ENCODE measurements around the gene SLAMF8.

Gene SLAMF8
- total RNA-seq = 0 to 6.4 (median 0.72) reads per million in 9 experiments

GRCh38 chr1:159826441-159827101 is at the start of gene SLAMF8:
Gene SLAMF8 (plus strand): TSS chr1:159826873. CDS start chr1:159826899, 26 bp downstream.
- peak; percentile 86 for ATAC-seq (replicated peaks)
- Mint-ChIP-seq H3K27me3 (no peaks in the 10 kb centered on the region), H3K4me3 (peak within 1 kb of the TSS; percentile 75 to 83), H3K27ac (peak within 1 kb of the TSS; percentile 52 to 96), H3K4me1 (ENCODE audit: low read depth in 2 of 2) (peaks cover 87 to 89% of the 10 kb centered on the region in 2 donors), H3K9me3 (peaks cover 0 to 5% of the 10 kb centered on the region in 2 donors), H3K36me3 (ENCODE audit: insufficient read depth) (peaks cover 32% of the 10 kb centered on the region)
- peak; percentile 64 to 77 (median 68) for DNase-seq

GRCh38 chr1:159778266-159778665 is 48.4 kb upstream of the SLAMF8 start:
- peaks cover 13% of the 10 kb centered on the region in 2 donors for H3K4me1 Mint-ChIP-seq (ENCODE audit: low read depth in 2 of 2)
- ATAC-seq (replicated peaks) = no peak
- no peak for DNase-seq
- H3K27ac Mint-ChIP-seq = no peak overlapping the region
- peaks cover 5% of the 10 kb centered on the region for H3K36me3 Mint-ChIP-seq (ENCODE audit: insufficient read depth)
- H3K9me3 Mint-ChIP-seq = no peaks in the 10 kb centered on the region
- H3K4me3 Mint-ChIP-seq = no peak overlapping the region
- peaks cover 0 to 11% of the 10 kb centered on the region in 2 donors for H3K27me3 Mint-ChIP-seq

GRCh38 chr1:159779403-159779851 is 47.2 kb upstream of the SLAMF8 start:
- peak overlapping the region in 1 of 2 donors; percentile 20 for H3K27ac Mint-ChIP-seq
- no peaks in the 10 kb centered on the region for H3K9me3 Mint-ChIP-seq

GRCh38 chr1:159780583-159781582 is 45.8 kb upstream of the SLAMF8 start, which contains the start of gene DUSP23:
Gene DUSP23 (plus strand): TSS chr1:159780962. CDS start chr1:159781101, 139 bp downstream.
- Mint-ChIP-seq H3K4me3 (peak within 1 kb of the TSS; percentile 79 to 81), H3K27me3 (no peaks in the 10 kb centered on the region), H3K36me3 (ENCODE audit: insufficient read depth) (peaks cover 5% of the 10 kb centered on the region), H3K27ac (peak within 1 kb of the TSS; percentile 68 to 82), H3K4me1 (ENCODE audit: low read depth in 2 of 2) (peaks cover 18 to 25% of the 10 kb centered on the region in 2 donors), H3K9me3 (no peaks in the 10 kb centered on the region)
- ATAC-seq (replicated peaks) (peak; percentile 94), DNase-seq (peak; percentile 94 to 96 (median 96))

More at GRCh38 chr1:159779403-159779851, 47.2 kb upstream of the SLAMF8 start:
- Mint-ChIP-seq H3K36me3 (ENCODE audit: insufficient read depth) (peaks cover 5% of the 10 kb centered on the region), H3K4me3 (peak overlapping the region; percentile 79 to 81), H3K27me3 (no peaks in the 10 kb centered on the region), H3K4me1 (ENCODE audit: low read depth in 2 of 2) (peaks cover 16 to 20% of the 10 kb centered on the region in 2 donors)
- ATAC-seq (replicated peaks) (no peak), DNase-seq (no peak)

- DNase-seq = no peak
- H3K4me3 Mint-ChIP-seq = peak overlapping the region; percentile 79 to 81
- H3K36me3 Mint-ChIP-seq (ENCODE audit: insufficient read depth) = peaks cover 5% of the 10 kb centered on the region
- H3K27me3 Mint-ChIP-seq = no peaks in the 10 kb centered on the region
- H3K4me1 Mint-ChIP-seq (ENCODE audit: low read depth in 2 of 2) = peaks cover 18 to 25% of the 10 kb centered on the region in 2 donors
- no peaks in the 10 kb centered on the region for H3K9me3 Mint-ChIP-seq
- no peak overlapping the region for H3K27ac Mint-ChIP-seq
- ATAC-seq (replicated peaks) = no peak
Measured at GRCh38 chr1:159781992-159782391, 44.7 kb upstream of the SLAMF8 start.

- no peak overlapping the region for H3K27ac Mint-ChIP-seq
- H3K36me3 Mint-ChIP-seq (ENCODE audit: insufficient read depth) = peaks cover 5% of the 10 kb centered on the region
- H3K4me3 Mint-ChIP-seq = no peak overlapping the region
- ATAC-seq (replicated peaks) = no peak
- H3K9me3 Mint-ChIP-seq = no peaks in the 10 kb centered on the region
- peaks cover 18 to 25% of the 10 kb centered on the region in 2 donors for H3K4me1 Mint-ChIP-seq (ENCODE audit: low read depth in 2 of 2)
- no peak for DNase-seq
- no peaks in the 10 kb centered on the region for H3K27me3 Mint-ChIP-seq
Measured at GRCh38 chr1:159783724-159784123, 42.9 kb upstream of the SLAMF8 start.

GRCh38 chr1:159786465-159786864 is 40.2 kb upstream of the SLAMF8 start:
- no peak for ATAC-seq (replicated peaks)
- no peaks in the 10 kb centered on the region for H3K36me3 Mint-ChIP-seq (ENCODE audit: insufficient read depth)
- H3K9me3 Mint-ChIP-seq = no peaks in the 10 kb centered on the region
- DNase-seq = no peak
- H3K27me3 Mint-ChIP-seq = no peaks in the 10 kb centered on the region
- H3K27ac Mint-ChIP-seq = no peak overlapping the region
- no peak overlapping the region for H3K4me3 Mint-ChIP-seq
- peaks cover 12 to 16% of the 10 kb centered on the region in 2 donors for H3K4me1 Mint-ChIP-seq (ENCODE audit: low read depth in 2 of 2)

- Mint-ChIP-seq H3K36me3 (ENCODE audit: insufficient read depth) (no peaks in the 10 kb centered on the region), H3K27ac (no peak overlapping the region), H3K27me3 (no peaks in the 10 kb centered on the region), H3K4me3 (no peak overlapping the region), H3K4me1 (ENCODE audit: low read depth in 2 of 2) (peaks cover 9 to 11% of the 10 kb centered on the region in 2 donors), H3K9me3 (no peaks in the 10 kb centered on the region)
- ATAC-seq (replicated peaks) = no peak
- DNase-seq = no peak
Measured at GRCh38 chr1:159786966-159787365, 39.7 kb upstream of the SLAMF8 start.

- Mint-ChIP-seq H3K4me3 (no peak overlapping the region), H3K27ac (no peak overlapping the region), H3K27me3 (no peaks in the 10 kb centered on the region), H3K9me3 (no peaks in the 10 kb centered on the region), H3K36me3 (ENCODE audit: insufficient read depth) (no peaks in the 10 kb centered on the region), H3K4me1 (ENCODE audit: low read depth in 2 of 2) (peaks cover 0 to 4% of the 10 kb centered on the region in 2 donors)
- DNase-seq (no peak), ATAC-seq (replicated peaks) (no peak)
Measured at GRCh38 chr1:159790237-159790917, 36.3 kb upstream of the SLAMF8 start.

GRCh38 chr1:159791031-159791430 is 35.6 kb upstream of the SLAMF8 start:
- H3K4me1 Mint-ChIP-seq (ENCODE audit: low read depth in 2 of 2) = no peaks in the 10 kb centered on the region
- no peak overlapping the region for H3K27ac Mint-ChIP-seq
- H3K27me3 Mint-ChIP-seq = no peaks in the 10 kb centered on the region
- H3K4me3 Mint-ChIP-seq = no peak overlapping the region
- no peaks in the 10 kb centered on the region for H3K36me3 Mint-ChIP-seq (ENCODE audit: insufficient read depth)
- DNase-seq = no peak
- ATAC-seq (replicated peaks) = no peak
- H3K9me3 Mint-ChIP-seq = no peaks in the 10 kb centered on the region

- H3K9me3 Mint-ChIP-seq = no peaks in the 10 kb centered on the region
- H3K27me3 Mint-ChIP-seq = no peaks in the 10 kb centered on the region
Measured at GRCh38 chr1:159791461-159791860, 35.2 kb upstream of the SLAMF8 start.

GRCh38 chr1:159795534-159795933 is 31.1 kb upstream of the SLAMF8 start:
- DNase-seq = no peak
- Mint-ChIP-seq H3K36me3 (ENCODE audit: insufficient read depth) (peaks cover 5% of the 10 kb centered on the region), H3K27me3 (no peaks in the 10 kb centered on the region)

More at GRCh38 chr1:159791461-159791860, 35.2 kb upstream of the SLAMF8 start:
- Mint-ChIP-seq H3K36me3 (ENCODE audit: insufficient read depth) (no peaks in the 10 kb centered on the region), H3K27ac (no peak overlapping the region), H3K4me3 (no peak overlapping the region), H3K4me1 (ENCODE audit: low read depth in 2 of 2) (no peaks in the 10 kb centered on the region)
- DNase-seq = no peak
- no peak for ATAC-seq (replicated peaks)

GRCh38 chr1:159798893-159799292 is 27.8 kb upstream of the SLAMF8 start:
- H3K36me3 Mint-ChIP-seq (ENCODE audit: insufficient read depth) = peaks cover 7% of the 10 kb centered on the region
- no peaks in the 10 kb centered on the region for H3K27me3 Mint-ChIP-seq

More at GRCh38 chr1:159795534-159795933, 31.1 kb upstream of the SLAMF8 start:
- no peak for ATAC-seq (replicated peaks)
- peaks cover 16 to 21% of the 10 kb centered on the region in 2 donors for H3K4me1 Mint-ChIP-seq (ENCODE audit: low read depth in 2 of 2)
- H3K9me3 Mint-ChIP-seq = no peaks in the 10 kb centered on the region
- no peak overlapping the region for H3K4me3 Mint-ChIP-seq
- H3K27ac Mint-ChIP-seq = no peak overlapping the region

More at GRCh38 chr1:159798893-159799292, 27.8 kb upstream of the SLAMF8 start:
- H3K4me3 Mint-ChIP-seq = no peak overlapping the region
- H3K4me1 Mint-ChIP-seq (ENCODE audit: low read depth in 2 of 2) = peaks cover 47 to 55% of the 10 kb centered on the region in 2 donors
- ATAC-seq (replicated peaks) = peak; percentile 21
- peak overlapping the region; percentile 92 for H3K27ac Mint-ChIP-seq
- DNase-seq = peak; percentile 25 to 47 (median 29)
- no peaks in the 10 kb centered on the region for H3K9me3 Mint-ChIP-seq

Measured in effector memory CD8-positive, alpha-beta T cell (primary cell).